Tibial artery (tissue), 4 donors: Measurements from ENCODE around the gene SLC35F2.

Experiments
- DNase-seq, 2 donors: peaks; one replicate each; pipeline ENCODE4 v3.0.0-alpha.2; 2019
- H3K27ac ChIP-seq, 2 donors: fragments of 200-600 bp; sonication (generic) in 1 of 2; 1 replicate in 1 of 2; 2 replicates in 1 of 2; pipeline ENCODE4 v1.5.1; 2018 to 2019; ENCODE audit warnings: mild to moderate bottlenecking in 1 of 2
- H3K27me3 ChIP-seq, 2 donors: fragments of 200-600 bp; sonication (generic) in 1 of 2; one replicate each; pipeline versions ENCODE4 v1.5.1 to v1.6.0; 2016 to 2019
- H3K36me3 ChIP-seq, 3 donors: fragments of 200-600 bp; sonication (generic) in 2 of 3; one replicate each; pipeline ENCODE4 v1.5.1; 2016 to 2019; ENCODE audit warnings: mild to moderate bottlenecking in 2 of 3
- H3K4me1 ChIP-seq, 4 donors: fragments of 200-600 bp; sonication (generic) in 2 of 4; 1 replicate in 3 of 4; 2 replicates in 1 of 4; pipeline ENCODE4 v1.5.1; 2016 to 2019
- H3K4me3 ChIP-seq, 2 donors: fragments of 200-600 bp; sonication (generic) in 1 of 2; 1 replicate in 1 of 2; 2 replicates in 1 of 2; pipeline ENCODE4 v1.5.1; 2018 to 2019; ENCODE audit warnings: mild to moderate bottlenecking in 2 of 2
- H3K9me3 ChIP-seq, 3 donors: fragments of 200-600 bp; sonication (generic) in 1 of 3; one replicate each; pipeline ENCODE4 v1.5.1; 2016 to 2019
- intact Hi-C: fragments of 100-400 bp; cut with DNase I; formaldehyde crosslinking; loops from one replicate; pipeline ENCODE4 v1.15.0; 2023; ENCODE audit warnings: low total_unique reads
- TF ChIP-seq, protein P1 (sequence below), 2 experiments: fragments of 200-600 bp in 1 of 2; fragments of 450-650 bp in 1 of 2; IDR thresholded peaks; one replicate each; pipeline ENCODE4 v1.5.1; 2017 to 2019; ENCODE audit warnings: antibody characterized with exemption in 2 of 2, mild to moderate bottlenecking in 1 of 2, moderate library complexity in 1 of 2

SLC35F2 gene

DNA sequence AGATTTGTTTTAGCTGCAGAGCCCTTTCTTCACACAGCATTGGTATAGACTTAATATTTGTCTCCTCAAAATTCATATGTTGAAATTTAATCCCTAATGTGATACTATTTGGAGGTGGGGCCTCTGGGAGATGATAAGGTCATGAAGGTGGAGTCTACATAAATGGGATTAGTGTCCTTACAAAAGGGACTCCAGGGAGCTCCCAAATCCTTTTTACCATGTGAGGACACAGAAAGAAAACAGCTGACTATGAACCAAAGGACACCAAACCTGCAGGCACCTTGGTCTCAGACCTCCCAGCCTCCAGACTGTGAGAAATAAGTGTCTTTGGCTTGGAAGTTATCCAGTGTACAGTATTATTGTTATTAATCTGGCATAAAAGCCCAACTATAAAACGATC is 10.2 kb downstream of the SLC35F2 start:
- no peaks in the 10 kb centered on the region for H3K27me3 ChIP-seq
- DNase-seq: no peak
- H3K36me3 ChIP-seq: no peaks in the 10 kb centered on the region
- intact Hi-C loops: no loop called here
- no peak overlapping the region for H3K27ac ChIP-seq
- H3K4me3 ChIP-seq: no peak overlapping the region
- H3K4me1 ChIP-seq: no peaks in the 10 kb centered on the region
- TF ChIP-seq, protein P1, sequence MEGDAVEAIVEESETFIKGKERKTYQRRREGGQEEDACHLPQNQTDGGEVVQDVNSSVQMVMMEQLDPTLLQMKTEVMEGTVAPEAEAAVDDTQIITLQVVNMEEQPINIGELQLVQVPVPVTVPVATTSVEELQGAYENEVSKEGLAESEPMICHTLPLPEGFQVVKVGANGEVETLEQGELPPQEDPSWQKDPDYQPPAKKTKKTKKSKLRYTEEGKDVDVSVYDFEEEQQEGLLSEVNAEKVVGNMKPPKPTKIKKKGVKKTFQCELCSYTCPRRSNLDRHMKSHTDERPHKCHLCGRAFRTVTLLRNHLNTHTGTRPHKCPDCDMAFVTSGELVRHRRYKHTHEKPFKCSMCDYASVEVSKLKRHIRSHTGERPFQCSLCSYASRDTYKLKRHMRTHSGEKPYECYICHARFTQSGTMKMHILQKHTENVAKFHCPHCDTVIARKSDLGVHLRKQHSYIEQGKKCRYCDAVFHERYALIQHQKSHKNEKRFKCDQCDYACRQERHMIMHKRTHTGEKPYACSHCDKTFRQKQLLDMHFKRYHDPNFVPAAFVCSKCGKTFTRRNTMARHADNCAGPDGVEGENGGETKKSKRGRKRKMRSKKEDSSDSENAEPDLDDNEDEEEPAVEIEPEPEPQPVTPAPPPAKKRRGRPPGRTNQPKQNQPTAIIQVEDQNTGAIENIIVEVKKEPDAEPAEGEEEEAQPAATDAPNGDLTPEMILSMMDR (IDR thresholded peaks at IDR 0.05): no peak
- H3K9me3 ChIP-seq: no peaks in the 10 kb centered on the region

DNA sequence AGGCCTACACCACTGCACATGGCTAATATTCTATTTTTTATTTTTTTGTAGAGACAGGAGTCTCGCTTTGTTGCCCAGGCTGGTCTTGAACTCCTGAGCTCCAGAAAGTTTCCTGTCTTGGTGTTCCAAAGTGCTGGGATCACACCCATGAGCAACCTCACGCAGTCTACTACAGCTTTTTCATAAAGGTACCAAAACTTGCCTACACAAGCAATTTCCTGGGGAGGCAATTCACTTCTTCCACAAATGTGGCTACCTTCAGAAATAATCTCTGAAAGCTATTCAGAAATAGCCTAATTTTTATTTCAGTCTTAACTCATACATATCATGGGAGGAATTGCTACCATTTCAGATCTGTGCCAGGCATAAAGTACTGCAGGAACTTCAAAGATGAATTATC is 11.4 kb downstream of the SLC35F2 start:
- no peaks in the 10 kb centered on the region for H3K9me3 ChIP-seq
- H3K27ac ChIP-seq: no peak overlapping the region
- no peaks in the 10 kb centered on the region for H3K36me3 ChIP-seq
- no peaks in the 10 kb centered on the region for H3K4me1 ChIP-seq
- TF ChIP-seq, protein P1 (IDR thresholded peaks at IDR 0.05): no peak
- no peak for DNase-seq
- H3K4me3 ChIP-seq: no peak overlapping the region
- no peaks in the 10 kb centered on the region for H3K27me3 ChIP-seq
- intact Hi-C loops: no loop called here

DNA sequence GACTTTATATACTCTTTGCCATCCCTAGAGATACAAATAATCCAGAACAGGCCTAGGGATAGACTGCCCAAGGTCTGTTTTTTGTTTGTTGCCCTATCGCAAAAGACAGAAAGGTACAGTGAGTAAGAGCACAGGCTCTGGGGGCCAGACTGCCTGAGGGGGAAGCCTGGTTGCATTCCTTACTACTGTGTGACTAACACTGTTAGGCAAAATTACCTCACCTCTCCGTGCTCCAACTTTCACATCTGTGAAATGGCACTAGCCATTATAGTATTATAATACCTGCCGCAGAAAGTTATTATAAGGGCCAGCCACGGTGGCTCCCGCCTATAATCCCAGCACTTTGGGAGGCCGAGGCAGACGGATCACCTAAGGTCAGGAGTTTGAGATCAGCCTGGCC is 14.5 kb downstream of the SLC35F2 start:
- no peaks in the 10 kb centered on the region for H3K9me3 ChIP-seq
- H3K4me1 ChIP-seq: peaks cover 0 to 14% (median 3%) of the 10 kb centered on the region in 4 donors
- no peaks in the 10 kb centered on the region for H3K27me3 ChIP-seq
- H3K4me3 ChIP-seq: no peak overlapping the region
- H3K27ac ChIP-seq: no peak overlapping the region
- no peak for DNase-seq
- no peaks in the 10 kb centered on the region for H3K36me3 ChIP-seq
- intact Hi-C loops: no loop called here
- TF ChIP-seq, protein P1 (IDR thresholded peaks at IDR 0.05): no peak

- no peaks in the 10 kb centered on the region for H3K27me3 ChIP-seq
- no peaks in the 10 kb centered on the region for H3K36me3 ChIP-seq
- H3K4me1 ChIP-seq: peaks cover 0 to 14% (median 3%) of the 10 kb centered on the region in 4 donors
- no peak for DNase-seq
- intact Hi-C loops: no loop called here
- no peak overlapping the region for H3K27ac ChIP-seq
- TF ChIP-seq, protein P1 (IDR thresholded peaks at IDR 0.05): no peak
- no peak overlapping the region for H3K4me3 ChIP-seq
- no peaks in the 10 kb centered on the region for H3K9me3 ChIP-seq
These were observed 16.0 kb downstream of the SLC35F2 start for GRCh38 chr11:107842412-107843100.

DNA sequence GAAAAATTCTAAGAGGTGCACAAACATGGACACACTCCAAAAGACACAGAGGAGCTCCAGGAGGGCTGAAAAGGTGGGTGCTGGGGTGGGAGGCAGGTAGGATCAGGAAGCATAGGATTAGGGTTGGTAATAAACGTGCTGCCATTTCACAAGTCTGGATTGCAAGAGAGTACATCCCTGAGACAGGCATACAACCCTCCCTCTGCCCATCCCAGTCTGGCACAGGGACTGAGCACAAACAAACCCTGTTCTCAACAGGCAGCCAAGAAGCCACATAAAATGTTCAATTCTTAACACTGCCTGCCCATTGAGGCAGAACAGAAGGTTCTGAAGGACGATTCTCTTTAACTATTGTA is 18.5 kb downstream of the SLC35F2 start:
- H3K27ac ChIP-seq: peak overlapping the region; percentile 60 to 78
- intact Hi-C loops: no loop called here
- H3K9me3 ChIP-seq: no peaks in the 10 kb centered on the region
- no peaks in the 10 kb centered on the region for H3K36me3 ChIP-seq
- H3K27me3 ChIP-seq: no peaks in the 10 kb centered on the region
- TF ChIP-seq, protein P1 (IDR thresholded peaks at IDR 0.05): no peak
- peak; percentile 48 to 71 for DNase-seq
- peaks cover 0 to 14% (median 3%) of the 10 kb centered on the region in 4 donors for H3K4me1 ChIP-seq
- H3K4me3 ChIP-seq: no peak overlapping the region

DNA sequence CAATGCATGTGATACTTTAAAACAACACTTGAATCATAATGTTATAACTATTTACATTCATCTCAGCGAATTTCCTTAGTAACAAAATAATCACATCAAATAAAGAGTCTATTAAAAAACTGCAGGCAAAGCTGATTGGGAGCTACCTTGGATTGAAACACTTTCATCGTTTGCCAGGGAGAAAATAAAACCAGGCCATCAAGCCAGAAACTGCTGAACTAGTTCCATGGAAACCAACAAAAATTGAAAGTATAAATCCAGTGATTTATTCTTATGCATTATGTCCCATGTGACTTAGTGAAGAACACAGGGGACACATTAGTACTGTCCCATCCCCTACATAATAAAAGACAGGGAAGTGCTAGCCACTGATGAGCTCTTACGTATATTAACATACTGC is 21.7 kb downstream of the SLC35F2 start:
- Histone ChIP-seq H3K9me3 (no peaks in the 10 kb centered on the region), H3K27ac (no peak overlapping the region), H3K4me1 (peaks cover 0 to 14% (median 3%) of the 10 kb centered on the region in 4 donors), H3K4me3 (no peak overlapping the region), H3K27me3 (no peaks in the 10 kb centered on the region), H3K36me3 (no peaks in the 10 kb centered on the region)
- intact Hi-C loops: no loop called here
- no peak for DNase-seq
- TF ChIP-seq, protein P1 (IDR thresholded peaks at IDR 0.05): no peak
